ENCODE measurements around the gene VPS33B. TPM values are rescaled to one million over a fixed set of nuclear protein-coding genes. Genes with fewer than 3 reads are reported as not detected.
"Not testable (repeated sequence)": the region's sequence is repeated elsewhere in the genome, so short reads cannot be mapped to it uniquely, and the experiment has no call there.

VPS33B gene
- total RNA-seq, 4 donors from 2014 or later: 4.7 to 12.4 (median 8.0) TPM

DNA sequence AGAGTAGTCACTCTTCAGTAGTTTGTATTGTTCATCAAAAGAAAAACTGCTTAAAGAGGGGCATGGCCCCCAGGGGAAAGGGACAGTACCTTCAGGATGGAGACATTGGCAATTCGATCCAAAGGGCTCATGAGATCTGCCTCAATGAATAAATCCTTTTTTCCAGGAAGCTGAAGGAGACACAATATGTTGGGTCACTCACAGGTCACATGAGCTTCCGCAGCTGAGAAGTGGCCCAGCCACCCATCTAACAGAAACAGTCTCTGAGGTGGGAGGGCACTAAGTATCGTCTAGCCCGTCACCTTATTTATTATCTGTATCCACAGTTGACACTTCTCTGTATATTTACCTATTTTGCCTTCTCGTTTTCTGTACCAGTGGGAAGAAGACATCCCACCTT lies 4.7 kb downstream of the VPS33B start:
- DNase-seq (ENCODE audit: low spot score) (no peak), ATAC-seq (ENCODE audit: low FRiP score) (no peak)
- TF ChIP-seq, protein P1, sequence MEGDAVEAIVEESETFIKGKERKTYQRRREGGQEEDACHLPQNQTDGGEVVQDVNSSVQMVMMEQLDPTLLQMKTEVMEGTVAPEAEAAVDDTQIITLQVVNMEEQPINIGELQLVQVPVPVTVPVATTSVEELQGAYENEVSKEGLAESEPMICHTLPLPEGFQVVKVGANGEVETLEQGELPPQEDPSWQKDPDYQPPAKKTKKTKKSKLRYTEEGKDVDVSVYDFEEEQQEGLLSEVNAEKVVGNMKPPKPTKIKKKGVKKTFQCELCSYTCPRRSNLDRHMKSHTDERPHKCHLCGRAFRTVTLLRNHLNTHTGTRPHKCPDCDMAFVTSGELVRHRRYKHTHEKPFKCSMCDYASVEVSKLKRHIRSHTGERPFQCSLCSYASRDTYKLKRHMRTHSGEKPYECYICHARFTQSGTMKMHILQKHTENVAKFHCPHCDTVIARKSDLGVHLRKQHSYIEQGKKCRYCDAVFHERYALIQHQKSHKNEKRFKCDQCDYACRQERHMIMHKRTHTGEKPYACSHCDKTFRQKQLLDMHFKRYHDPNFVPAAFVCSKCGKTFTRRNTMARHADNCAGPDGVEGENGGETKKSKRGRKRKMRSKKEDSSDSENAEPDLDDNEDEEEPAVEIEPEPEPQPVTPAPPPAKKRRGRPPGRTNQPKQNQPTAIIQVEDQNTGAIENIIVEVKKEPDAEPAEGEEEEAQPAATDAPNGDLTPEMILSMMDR (IDR thresholded peaks at IDR 0.05): no peak

GRCh38 chr15:91013701-91014100 lies 8.7 kb downstream of the VPS33B start:
- ATAC-seq (ENCODE audit: low FRiP score); DNase-seq (ENCODE audit: low spot score): not testable (repeated sequence)

DNA sequence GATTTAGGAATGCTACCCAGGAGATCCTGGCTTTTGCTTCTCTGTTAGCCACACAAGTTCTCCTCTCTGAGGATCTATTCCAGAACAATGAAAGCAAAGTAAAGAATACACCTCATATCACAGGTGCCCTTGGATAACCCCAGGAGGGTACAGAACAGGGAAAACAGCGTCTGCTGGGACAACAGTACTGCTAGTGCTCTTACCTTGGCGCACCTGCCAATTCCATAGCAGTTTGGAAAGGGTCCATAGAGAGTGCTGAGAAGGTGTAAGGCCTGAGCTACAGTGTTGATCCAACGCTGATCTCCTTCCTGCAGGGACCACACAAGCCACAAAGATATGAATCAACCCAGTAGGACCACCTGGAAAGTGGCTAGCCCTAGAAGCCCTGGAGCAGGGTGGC lies 15.1 kb downstream of the VPS33B start:
- DNase-seq (ENCODE audit: low spot score): no peak
- TF ChIP-seq, protein P1 (IDR thresholded peaks at IDR 0.05): no peak
- ATAC-seq (ENCODE audit: low FRiP score): no peak

DNA sequence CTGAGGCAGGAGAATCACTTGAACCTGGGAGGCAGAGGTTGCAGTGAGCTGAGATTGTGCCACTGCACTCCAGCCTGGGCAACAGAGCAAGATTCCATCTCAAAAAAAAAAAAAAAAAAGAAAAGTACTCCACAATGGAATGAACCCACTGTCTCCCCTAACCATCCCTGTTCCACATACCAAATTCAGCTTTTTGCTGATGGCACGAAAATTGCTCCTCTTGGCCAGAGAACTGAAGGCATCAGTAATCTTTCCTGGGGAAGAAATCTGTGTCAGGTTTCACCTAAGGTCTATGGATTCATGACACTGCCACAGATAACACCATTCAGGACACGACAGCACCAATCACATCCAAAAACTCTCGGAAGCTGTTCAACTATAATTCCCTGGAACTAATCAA lies 21.2 kb downstream of the VPS33B start:
- ATAC-seq (ENCODE audit: low FRiP score) (no peak), DNase-seq (ENCODE audit: low spot score) (no peak)
- TF ChIP-seq, protein P1 (IDR thresholded peaks at IDR 0.05): no peak

DNA sequence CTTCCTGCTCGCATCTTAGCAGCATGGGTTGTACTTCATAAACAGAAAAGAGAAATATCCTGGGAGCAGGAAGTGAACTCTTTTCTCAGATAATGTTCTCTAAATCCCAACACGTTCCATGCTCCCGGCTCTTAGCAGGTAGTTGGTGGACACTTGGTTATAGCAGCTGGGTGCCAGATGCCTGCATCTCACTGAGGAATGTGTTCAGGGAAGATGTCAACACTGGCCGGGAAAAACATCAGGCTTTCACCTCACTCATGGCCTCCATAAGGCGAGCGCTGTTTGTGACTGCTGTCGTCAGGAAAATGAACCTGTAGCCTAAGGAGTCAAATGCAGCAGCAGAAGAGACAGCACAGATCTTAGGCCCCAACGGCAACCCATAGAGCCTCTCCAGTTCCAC lies 23.7 kb downstream of the VPS33B start:
- DNase-seq (ENCODE audit: low spot score) (no peak), ATAC-seq (ENCODE audit: low FRiP score) (no peak)
- TF ChIP-seq, protein P1 (IDR thresholded peaks at IDR 0.05): no peak

DNA sequence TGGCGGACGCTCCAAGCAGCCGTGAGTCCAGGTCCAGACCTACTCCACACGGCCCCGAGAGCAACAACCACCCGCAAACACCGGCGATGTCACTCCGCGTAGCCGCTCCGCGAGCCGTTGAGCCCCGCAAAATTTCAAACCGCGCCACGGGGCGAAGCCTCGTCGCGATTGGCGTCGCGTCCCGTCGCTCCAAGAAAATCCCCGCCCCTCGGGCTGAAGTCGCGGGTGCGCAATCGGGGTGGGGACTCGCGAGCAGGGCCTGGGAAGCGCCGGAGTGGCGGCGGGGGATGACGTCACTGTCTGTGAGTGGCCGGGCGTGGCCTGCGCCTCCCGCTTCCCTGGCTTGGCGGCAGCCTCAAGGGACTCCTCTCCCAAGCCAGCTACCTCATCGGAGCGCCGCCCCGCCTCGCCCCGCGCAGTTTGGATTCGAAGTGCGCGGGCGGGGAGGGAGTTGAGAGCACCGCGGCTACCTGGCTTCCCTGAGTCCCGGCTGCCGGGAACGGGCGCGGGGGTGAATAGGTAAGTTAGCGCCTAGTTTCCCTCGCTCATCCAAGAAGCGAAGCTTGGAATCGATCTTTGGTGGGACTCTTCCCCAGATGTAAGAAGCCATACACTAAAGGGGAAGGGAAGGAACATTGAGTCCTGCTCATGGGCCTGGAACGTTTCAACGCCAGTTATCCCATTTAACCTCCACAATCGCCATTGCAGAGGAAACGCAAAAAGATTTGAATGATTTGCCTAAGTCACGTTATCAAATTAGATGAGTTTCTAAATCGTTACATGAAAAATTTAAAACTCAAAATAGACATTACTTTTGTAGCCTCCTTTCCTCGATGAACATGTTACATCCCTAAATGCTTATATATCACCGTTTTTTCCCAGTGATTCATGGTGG lies 27.7 kb downstream of the VPS33B start, which contains the start of gene PRC1:
PRC1 (minus strand) TSS at position 119 of the 895 bp plus-strand sequence; CDS start at position 1, 118 bp downstream.
- ATAC-seq (ENCODE audit: low FRiP score): peak; percentile 100
- DNase-seq (ENCODE audit: low spot score): peak; percentile 85
- TF ChIP-seq, protein P1 (IDR thresholded peaks at IDR 0.05): no peak

DNA sequence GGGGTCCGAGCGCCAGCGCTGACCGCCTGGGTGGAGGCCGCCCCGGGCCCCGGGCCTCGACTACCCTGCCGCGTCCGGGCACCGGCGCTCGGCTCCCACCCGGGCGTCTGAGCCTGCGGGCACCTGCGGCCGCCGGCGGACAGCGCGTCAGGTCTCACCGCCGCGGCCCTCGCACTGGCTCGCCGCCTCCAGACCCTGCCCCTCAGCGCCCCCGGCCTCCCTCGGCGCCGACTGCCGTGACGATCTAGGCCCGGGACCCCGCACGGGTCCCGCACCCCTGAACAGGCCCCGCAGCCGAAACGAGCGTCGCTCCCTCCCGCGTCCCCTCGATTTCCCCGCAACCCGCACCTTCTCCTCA lies 28.4 kb downstream of the VPS33B start:
- ATAC-seq (ENCODE audit: low FRiP score) (peak; percentile 50), DNase-seq (ENCODE audit: low spot score) (no peak)
- TF ChIP-seq, protein P1 (IDR thresholded peaks at IDR 0.05): no peak
